Fibroblast of mammary gland (primary cell): ENCODE measurements around the gene MEIKIN.

ENCODE experiments used
- DNase-seq: peaks from one replicate; pipeline ENCODE4 v3.0.0-alpha.2; 2010; ENCODE audit warnings: low read depth
- H3K4me3 ChIP-seq: 2 replicates; pipeline ENCODE4 v1.5.1; 2011; ENCODE audit warnings: low read depth, mild to moderate bottlenecking, low read length, moderate library complexity; ENCODE audit not compliant: control insufficient read depth
- CTCF ChIP-seq: conservative IDR thresholded peaks from 2 replicates; pipeline ENCODE4 v1.5.1; 2011; ENCODE audit warnings: low read depth, low read length, inconsistent platforms; ENCODE audit not compliant: control insufficient read depth, insufficient read depth

The MEIKIN gene

DNA sequence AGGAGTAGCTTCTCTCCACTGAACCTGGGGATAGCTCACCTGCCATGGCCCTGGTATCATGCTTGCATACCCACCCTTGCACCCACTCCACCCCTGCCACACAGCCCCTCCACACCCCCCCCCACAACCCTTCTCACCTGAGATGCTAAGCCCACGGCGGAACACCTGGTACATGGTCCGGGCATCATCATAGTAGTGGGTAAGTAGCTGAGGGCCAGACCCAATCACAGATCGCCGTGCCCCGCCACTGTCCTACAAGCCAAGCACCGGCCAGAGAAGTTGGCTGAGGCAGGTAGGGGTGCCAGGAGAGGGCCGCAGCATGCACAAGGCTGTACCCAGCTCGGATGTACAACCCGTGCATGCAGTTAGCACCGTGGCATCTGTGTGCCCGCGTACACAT, 45.3 kb upstream of the MEIKIN start:
- TF ChIP-seq CTCF, result no peak
- no peak overlapping the region for H3K4me3 ChIP-seq
- DNase-seq, result no peak

GRCh38 chr5:131988601-131989000, 43.1 kb upstream of the MEIKIN start:
- no peak for TF ChIP-seq CTCF
- no peak overlapping the region for H3K4me3 ChIP-seq
- no peak for DNase-seq

DNA sequence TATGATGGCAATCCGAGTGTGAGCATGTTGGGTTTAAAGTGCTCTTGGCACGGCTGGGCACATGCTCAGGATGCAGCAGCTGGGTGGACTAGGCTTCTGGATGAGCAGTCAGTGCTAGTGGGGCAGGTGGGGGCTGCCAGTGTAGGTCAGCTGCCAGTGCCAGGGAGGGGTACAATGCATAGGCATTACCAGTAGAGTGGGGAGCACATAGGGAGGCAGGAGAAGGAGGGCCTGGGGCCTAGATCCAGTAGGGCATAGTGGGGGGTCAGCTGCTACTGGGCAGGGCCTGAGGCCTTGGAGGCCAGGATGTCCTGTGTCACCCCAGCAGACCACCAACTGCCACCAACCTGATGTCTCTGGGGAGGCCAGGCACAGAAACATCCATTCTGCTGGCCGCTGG, 41.8 kb upstream of the MEIKIN start:
- no peak overlapping the region for H3K4me3 ChIP-seq
- no peak for DNase-seq
- TF ChIP-seq CTCF, result no peak

GRCh38 chr5:131986161-131986912, 40.9 kb upstream of the MEIKIN start:
- no peak overlapping the region for H3K4me3 ChIP-seq
- no peak for DNase-seq
- TF ChIP-seq CTCF, result no peak

DNA sequence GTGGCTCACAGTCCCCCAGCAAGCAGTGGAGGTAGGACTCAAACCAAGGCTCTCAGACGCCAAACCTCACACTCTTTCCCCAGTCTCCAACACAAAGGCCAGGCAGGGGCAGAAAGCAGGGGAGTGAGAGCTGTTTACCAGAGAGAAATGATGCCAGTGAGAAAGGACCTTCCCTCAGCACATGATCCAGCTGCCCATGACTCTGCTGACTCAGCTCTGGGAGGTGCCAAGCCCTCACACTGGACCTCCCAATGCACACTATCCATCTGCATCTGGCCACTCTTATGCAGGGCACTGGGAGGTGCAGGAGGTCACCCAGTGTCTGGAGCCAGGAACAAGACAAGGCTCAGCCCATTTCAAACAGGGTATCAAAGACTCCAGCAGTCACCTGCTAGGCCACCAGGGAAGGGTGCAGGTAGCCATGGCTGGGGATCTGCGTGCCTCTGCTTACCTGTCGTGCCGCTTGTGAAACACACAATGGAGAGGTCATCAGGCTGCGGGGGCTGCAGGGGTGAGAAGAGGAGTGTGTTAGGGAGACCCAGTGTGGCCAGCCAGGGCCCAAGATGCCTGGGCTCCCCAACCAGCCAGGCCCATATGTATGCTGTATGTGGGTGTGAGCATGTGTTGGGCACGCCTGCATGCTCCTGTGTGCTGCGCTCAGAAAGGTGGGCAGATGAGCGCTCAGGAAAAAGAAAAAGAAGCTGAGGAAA, 39.6 kb upstream of the MEIKIN start:
- no peak overlapping the region for H3K4me3 ChIP-seq
- no peak for DNase-seq
- TF ChIP-seq CTCF, result no peak

DNA sequence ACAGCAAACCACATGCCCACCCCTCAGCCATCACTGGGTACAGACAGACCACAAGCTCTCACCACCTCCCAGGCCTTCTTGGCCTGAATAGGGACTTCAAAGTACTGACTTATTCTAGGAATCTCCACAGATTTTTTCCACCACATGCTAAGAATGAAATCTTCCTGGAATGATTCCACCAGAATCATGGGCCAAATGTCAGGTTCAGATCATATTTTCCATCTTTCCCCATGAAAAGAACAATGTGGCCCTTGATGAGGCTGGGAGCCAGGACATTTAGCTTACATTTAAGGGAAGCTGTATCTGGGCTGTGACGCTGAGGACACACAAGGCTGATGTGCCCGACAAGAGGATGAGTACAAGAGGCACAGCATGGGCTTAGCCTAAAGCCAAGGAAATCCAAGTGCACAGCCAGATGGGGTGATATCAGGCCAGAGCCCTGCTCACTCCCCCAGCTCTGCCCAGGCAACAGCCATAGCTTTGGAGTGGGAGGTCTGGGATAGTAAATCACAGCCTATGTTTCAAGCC, 37.8 kb upstream of the MEIKIN start:
- H3K4me3 ChIP-seq, result no peak overlapping the region
- no peak for TF ChIP-seq CTCF
- no peak for DNase-seq
